ENCODE measurements around the gene MAML2.
"Not testable (repeated sequence)": the region's sequence is repeated elsewhere in the genome, so short reads cannot be mapped to it uniquely, and the experiment has no call there.

The MAML2 gene

GRCh38 chr11:96290031-96290430 is 53.0 kb downstream of the MAML2 start:
- Histone ChIP-seq H3K4me1 (ENCODE audit: control extremely low read depth in 1 of 4, control insufficient read depth in 4 of 4, insufficient read depth in 4 of 4, low read length in 3 of 4) (peaks cover 7 to 16% (median 8%) of the 10 kb centered on the region in 4 experiments), H3K27me3 (replicated peaks in 2 of 5; ENCODE audit: control insufficient read depth in 4 of 5, insufficient read depth in 5 of 5, low read length in 4 of 5) (no peaks in the 10 kb centered on the region), H3K9me3 (ENCODE audit: control extremely low read depth in 1 of 5, control insufficient read depth in 4 of 5, insufficient read depth in 2 of 5, low read depth in 1 of 5, low read length in 4 of 5) (no peaks in the 10 kb centered on the region), H3K27ac (ENCODE audit: insufficient read depth in 1 of 2, low read depth in 1 of 2, low read length in 2 of 2, poor library complexity in 1 of 2, severe bottlenecking in 2 of 2) (no peak overlapping the region), H3K36me3 (ENCODE audit: control insufficient read depth in 4 of 4, insufficient read depth in 4 of 4, low read length in 3 of 4) (no peaks in the 10 kb centered on the region), H3K4me3 (ENCODE audit: control insufficient read depth in 1 of 7, extremely low read depth in 1 of 7, insufficient read depth in 4 of 7, low read depth in 2 of 7, low read length in 6 of 7) (no peak overlapping the region)
- ChIA-PET POLR2A (no interaction called here), CTCF (interaction anchor here (1.1 kb wide), 1 partner anchor 10 kb away, joined by 3 read pairs; no protein-coding TSS in a partner anchor)
- DNase-seq, result no peak
- WGBS (ENCODE audit: insufficient coverage), result no CpG with 5 or more reads among the region's 1 CpG

DNA sequence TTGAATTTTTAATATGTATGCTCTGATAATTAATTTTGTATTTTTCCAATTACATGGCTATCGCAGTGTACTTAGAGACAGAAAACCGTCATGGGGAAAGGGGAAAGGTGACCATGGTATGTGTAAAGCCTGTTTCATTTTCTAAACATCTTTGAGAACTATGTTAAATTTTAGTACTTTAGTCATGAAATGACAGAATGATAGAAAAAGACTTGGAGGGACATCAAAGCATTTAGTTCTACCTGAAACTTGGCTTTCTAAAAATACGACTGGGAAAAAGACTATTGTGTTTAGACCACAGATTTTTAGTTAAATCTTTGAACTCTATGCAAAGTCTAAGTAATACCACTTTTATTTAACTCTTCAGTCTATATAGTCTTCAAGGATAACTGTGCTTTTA is 54.1 kb downstream of the MAML2 start:
- 100% methylated on average over 2 of the region's 3 CpGs for WGBS (ENCODE audit: insufficient coverage)
- H3K27me3 ChIP-seq (replicated peaks in 2 of 5; ENCODE audit: control insufficient read depth in 4 of 5, insufficient read depth in 5 of 5, low read length in 4 of 5), result no peaks in the 10 kb centered on the region
- ChIA-PET POLR2A (no interaction called here), CTCF (no interaction called here)
- DNase-seq, result no peak
- H3K4me3 ChIP-seq (ENCODE audit: control insufficient read depth in 1 of 7, extremely low read depth in 1 of 7, insufficient read depth in 4 of 7, low read depth in 2 of 7, low read length in 6 of 7), result no peak overlapping the region
- no peak overlapping the region for H3K27ac ChIP-seq (ENCODE audit: insufficient read depth in 1 of 2, low read depth in 1 of 2, low read length in 2 of 2, poor library complexity in 1 of 2, severe bottlenecking in 2 of 2)
- H3K4me1 ChIP-seq (ENCODE audit: control extremely low read depth in 1 of 4, control insufficient read depth in 4 of 4, insufficient read depth in 4 of 4, low read length in 3 of 4), result peaks cover 2 to 8% (median 4%) of the 10 kb centered on the region in 4 experiments
- no peaks in the 10 kb centered on the region for H3K9me3 ChIP-seq (ENCODE audit: control extremely low read depth in 1 of 5, control insufficient read depth in 4 of 5, insufficient read depth in 2 of 5, low read depth in 1 of 5, low read length in 4 of 5)
- no peaks in the 10 kb centered on the region for H3K36me3 ChIP-seq (ENCODE audit: control insufficient read depth in 4 of 4, insufficient read depth in 4 of 4, low read length in 3 of 4)

DNA sequence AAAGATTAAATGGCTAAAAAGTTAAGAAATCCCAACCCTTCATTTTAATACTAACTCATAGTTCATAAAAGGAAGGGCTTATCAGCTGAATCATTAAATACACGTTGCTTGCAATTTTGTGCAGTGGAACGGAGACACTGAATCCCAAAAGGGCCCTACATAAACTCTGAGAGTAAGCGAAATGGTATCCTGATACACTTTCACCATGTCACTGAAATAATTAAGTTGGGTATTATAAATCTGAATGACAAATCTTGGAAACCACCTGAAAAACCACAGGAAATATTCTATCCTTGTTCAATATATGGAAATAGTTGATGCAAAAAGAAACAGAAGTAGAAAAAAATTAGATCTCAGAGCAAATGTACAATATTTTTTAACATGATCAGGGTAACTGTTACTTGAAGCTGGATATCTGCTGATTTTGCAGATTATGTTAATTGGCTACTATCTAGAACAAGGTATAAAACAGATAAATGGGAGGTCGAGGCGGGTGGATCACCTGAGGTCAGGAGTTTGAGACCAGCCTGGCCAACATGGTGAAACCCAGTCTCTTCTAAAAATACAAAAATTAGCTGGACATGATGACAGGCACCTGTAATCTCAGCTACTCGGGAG is 55.1 kb downstream of the MAML2 start:
- H3K4me3 ChIP-seq (ENCODE audit: control insufficient read depth in 1 of 7, extremely low read depth in 1 of 7, insufficient read depth in 4 of 7, low read depth in 2 of 7, low read length in 6 of 7), result no peak overlapping the region
- H3K4me1 ChIP-seq (ENCODE audit: control extremely low read depth in 1 of 4, control insufficient read depth in 4 of 4, insufficient read depth in 4 of 4, low read length in 3 of 4), result peaks cover 0 to 2% (median 0%) of the 10 kb centered on the region in 4 experiments
- 100% methylated on average over 1 of the region's 6 CpGs for WGBS (ENCODE audit: insufficient coverage)
- H3K9me3 ChIP-seq (ENCODE audit: control extremely low read depth in 1 of 5, control insufficient read depth in 4 of 5, insufficient read depth in 2 of 5, low read depth in 1 of 5, low read length in 4 of 5), result no peaks in the 10 kb centered on the region
- H3K27me3 ChIP-seq (replicated peaks in 2 of 5; ENCODE audit: control insufficient read depth in 4 of 5, insufficient read depth in 5 of 5, low read length in 4 of 5), result no peaks in the 10 kb centered on the region
- DNase-seq, result peak in 2 of 3 donors; percentile 28 to 40
- ChIA-PET POLR2A (no interaction called here), CTCF (interaction anchor here (1.3 kb wide), 1 partner anchor 10 kb away, joined by 4 read pairs; no protein-coding TSS in a partner anchor)
- H3K27ac ChIP-seq (ENCODE audit: insufficient read depth in 1 of 2, low read depth in 1 of 2, low read length in 2 of 2, poor library complexity in 1 of 2, severe bottlenecking in 2 of 2), result no peak overlapping the region
- no peaks in the 10 kb centered on the region for H3K36me3 ChIP-seq (ENCODE audit: control insufficient read depth in 4 of 4, insufficient read depth in 4 of 4, low read length in 3 of 4)

DNA sequence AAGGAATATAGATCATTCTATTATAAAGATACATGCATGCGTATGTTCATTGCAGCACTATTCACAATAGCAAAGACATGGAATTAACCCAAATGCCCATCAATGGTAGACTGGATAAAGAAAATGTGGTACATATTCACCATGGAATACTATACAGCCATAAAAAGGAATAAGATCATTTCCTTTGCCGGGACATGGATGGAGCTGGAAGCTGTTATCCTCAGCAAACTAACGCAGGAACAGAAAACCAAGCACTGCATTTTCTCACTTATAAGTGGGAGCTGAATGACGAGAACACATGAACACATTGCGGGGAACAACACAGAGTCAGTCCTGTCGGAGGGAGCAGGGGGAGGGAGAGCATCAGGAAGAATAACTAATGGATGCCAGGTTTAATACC is 57.0 kb downstream of the MAML2 start:
- CTCF ChIA-PET, result interaction anchor here (1.0 to 2.1 kb wide), 3 partner anchors 18 to 57 kb away, joined by 3 to 6 read pairs (median 5); partner anchors contain the start of gene MAML2
- DNase-seq; H3K27me3 ChIP-seq (replicated peaks in 2 of 5; ENCODE audit: control insufficient read depth in 4 of 5, insufficient read depth in 5 of 5, low read length in 4 of 5); H3K9me3 ChIP-seq (ENCODE audit: control extremely low read depth in 1 of 5, control insufficient read depth in 4 of 5, insufficient read depth in 2 of 5, low read depth in 1 of 5, low read length in 4 of 5); H3K4me1 ChIP-seq (ENCODE audit: control extremely low read depth in 1 of 4, control insufficient read depth in 4 of 4, insufficient read depth in 4 of 4, low read length in 3 of 4); H3K36me3 ChIP-seq (ENCODE audit: control insufficient read depth in 4 of 4, insufficient read depth in 4 of 4, low read length in 3 of 4); H3K4me3 ChIP-seq (ENCODE audit: control insufficient read depth in 1 of 7, extremely low read depth in 1 of 7, insufficient read depth in 4 of 7, low read depth in 2 of 7, low read length in 6 of 7); POLR2A ChIA-PET; H3K27ac ChIP-seq (ENCODE audit: insufficient read depth in 1 of 2, low read depth in 1 of 2, low read length in 2 of 2, poor library complexity in 1 of 2, severe bottlenecking in 2 of 2): not testable (repeated sequence)
- 100% methylated on average over 2 of the region's 6 CpGs for WGBS (ENCODE audit: insufficient coverage)

- Histone ChIP-seq H3K27ac (ENCODE audit: insufficient read depth in 1 of 2, low read depth in 1 of 2, low read length in 2 of 2, poor library complexity in 1 of 2, severe bottlenecking in 2 of 2) (no peak overlapping the region), H3K27me3 (replicated peaks in 2 of 5; ENCODE audit: control insufficient read depth in 4 of 5, insufficient read depth in 5 of 5, low read length in 4 of 5) (no peaks in the 10 kb centered on the region), H3K36me3 (ENCODE audit: control insufficient read depth in 4 of 4, insufficient read depth in 4 of 4, low read length in 3 of 4) (no peaks in the 10 kb centered on the region), H3K9me3 (ENCODE audit: control extremely low read depth in 1 of 5, control insufficient read depth in 4 of 5, insufficient read depth in 2 of 5, low read depth in 1 of 5, low read length in 4 of 5) (no peaks in the 10 kb centered on the region), H3K4me3 (ENCODE audit: control insufficient read depth in 1 of 7, extremely low read depth in 1 of 7, insufficient read depth in 4 of 7, low read depth in 2 of 7, low read length in 6 of 7) (no peak overlapping the region), H3K4me1 (ENCODE audit: control extremely low read depth in 1 of 4, control insufficient read depth in 4 of 4, insufficient read depth in 4 of 4, low read length in 3 of 4) (peaks cover 0 to 5% (median 1%) of the 10 kb centered on the region in 4 experiments)
- no peak for DNase-seq
- CTCF ChIA-PET, result interaction anchor here (1.0 to 1.5 kb wide), 3 partner anchors 9 to 21 kb away, joined by 3 read pairs; no protein-coding TSS in a partner anchor
- no CpG with 5 or more reads among the region's 3 CpGs for WGBS (ENCODE audit: insufficient coverage)
- POLR2A ChIA-PET, result interaction anchor here (0.6 kb wide), 1 partner anchor 1513 kb away, joined by 4 read pairs; no protein-coding TSS in a partner anchor
These were observed 58.1 kb downstream of the MAML2 start for GRCh38 chr11:96284917-96285316.

GRCh38 chr11:96284401-96284800 is 58.6 kb downstream of the MAML2 start:
- H3K36me3 ChIP-seq (ENCODE audit: control insufficient read depth in 4 of 4, insufficient read depth in 4 of 4, low read length in 3 of 4), result no peaks in the 10 kb centered on the region
- ChIA-PET CTCF (interaction anchor here (1.5 kb wide), 2 partner anchors 10 to 20 kb away, joined by 3 read pairs; no protein-coding TSS in a partner anchor), POLR2A (no interaction called here)
- H3K4me1 ChIP-seq (ENCODE audit: control extremely low read depth in 1 of 4, control insufficient read depth in 4 of 4, insufficient read depth in 4 of 4, low read length in 3 of 4), result peaks cover 0 to 7% (median 2%) of the 10 kb centered on the region in 4 experiments
- no peak overlapping the region for H3K27ac ChIP-seq (ENCODE audit: insufficient read depth in 1 of 2, low read depth in 1 of 2, low read length in 2 of 2, poor library complexity in 1 of 2, severe bottlenecking in 2 of 2)
- no peaks in the 10 kb centered on the region for H3K27me3 ChIP-seq (replicated peaks in 2 of 5; ENCODE audit: control insufficient read depth in 4 of 5, insufficient read depth in 5 of 5, low read length in 4 of 5)
- no peak for DNase-seq
- no CpG with 5 or more reads among the region's 1 CpG for WGBS (ENCODE audit: insufficient coverage)
- H3K9me3 ChIP-seq (ENCODE audit: control extremely low read depth in 1 of 5, control insufficient read depth in 4 of 5, insufficient read depth in 2 of 5, low read depth in 1 of 5, low read length in 4 of 5), result no peaks in the 10 kb centered on the region
- no peak overlapping the region for H3K4me3 ChIP-seq (ENCODE audit: control insufficient read depth in 1 of 7, extremely low read depth in 1 of 7, insufficient read depth in 4 of 7, low read depth in 2 of 7, low read length in 6 of 7)

GRCh38 chr11:96282625-96283220 is 60.3 kb downstream of the MAML2 start:
- peaks cover 0 to 11% (median 2%) of the 10 kb centered on the region in 4 experiments for H3K4me1 ChIP-seq (ENCODE audit: control extremely low read depth in 1 of 4, control insufficient read depth in 4 of 4, insufficient read depth in 4 of 4, low read length in 3 of 4)

More at GRCh38 chr11:96282625-96283220, 60.3 kb downstream of the MAML2 start:
- Histone ChIP-seq H3K27ac (ENCODE audit: insufficient read depth in 1 of 2, low read depth in 1 of 2, low read length in 2 of 2, poor library complexity in 1 of 2, severe bottlenecking in 2 of 2) (no peak overlapping the region), H3K36me3 (ENCODE audit: control insufficient read depth in 4 of 4, insufficient read depth in 4 of 4, low read length in 3 of 4) (no peaks in the 10 kb centered on the region), H3K27me3 (replicated peaks in 2 of 5; ENCODE audit: control insufficient read depth in 4 of 5, insufficient read depth in 5 of 5, low read length in 4 of 5) (no peaks in the 10 kb centered on the region), H3K9me3 (ENCODE audit: control extremely low read depth in 1 of 5, control insufficient read depth in 4 of 5, insufficient read depth in 2 of 5, low read depth in 1 of 5, low read length in 4 of 5) (no peaks in the 10 kb centered on the region), H3K4me3 (ENCODE audit: control insufficient read depth in 1 of 7, extremely low read depth in 1 of 7, insufficient read depth in 4 of 7, low read depth in 2 of 7, low read length in 6 of 7) (no peak overlapping the region)
- POLR2A ChIA-PET, result interaction anchor here (0.6 kb wide), 1 partner anchor 89 kb away, joined by 3 read pairs; no protein-coding TSS in a partner anchor
- WGBS (ENCODE audit: insufficient coverage), result no CpG with 5 or more reads among the region's 2 CpGs
- DNase-seq, result no peak
- CTCF ChIA-PET, result interaction anchor here (1.1 to 7.1 kb wide), 2 partner anchors 43 to 60 kb away, joined by 3 to 37 read pairs; partner anchors contain the start of gene MAML2
